Esophagus (tissue), 2 donors: Measurements from ENCODE around the gene VGF. TPM values are rescaled to one million over a fixed set of nuclear protein-coding genes. Genes with fewer than 3 reads are reported as not detected.

ENCODE experiments used
- H3K27ac ChIP-seq, 2 donors: one replicate each; pipeline ENCODE4 v1.5.1; 2013; ENCODE audit warnings: low read depth in 2 of 2, mild to moderate bottlenecking in 2 of 2, inconsistent platforms in 1 of 2, low read length in 1 of 2, moderate library complexity in 1 of 2
- H3K27me3 ChIP-seq, 2 donors: one replicate each; pipeline ENCODE4 v1.6.1; 2013; ENCODE audit warnings: low read length in 2 of 2, control low read depth in 1 of 2, mild to moderate bottlenecking in 1 of 2; ENCODE audit not compliant: insufficient read depth in 2 of 2, control insufficient read depth in 1 of 2
- H3K36me3 ChIP-seq, 2 donors: one replicate each; pipeline ENCODE4 v1.6.1; 2013; ENCODE audit warnings: low read length in 1 of 2; ENCODE audit not compliant: control insufficient read depth in 2 of 2, insufficient read depth in 2 of 2
- H3K4me1 ChIP-seq, 2 donors: one replicate each; pipeline ENCODE4 v1.6.1; 2013; ENCODE audit warnings: low read length in 1 of 2; ENCODE audit not compliant: control insufficient read depth in 2 of 2, insufficient read depth in 2 of 2
- H3K4me3 ChIP-seq, 2 donors: one replicate each; pipeline ENCODE4 v1.5.1; 2013; ENCODE audit warnings: low read length in 2 of 2, mild to moderate bottlenecking in 2 of 2, low read depth in 1 of 2, moderate library complexity in 1 of 2
- H3K9me3 ChIP-seq, 2 donors: one replicate each; pipeline ENCODE4 v1.6.1; 2013; ENCODE audit warnings: mild to moderate bottlenecking in 2 of 2, low read depth in 1 of 2, low read length in 1 of 2, moderate library complexity in 1 of 2; ENCODE audit not compliant: control insufficient read depth in 2 of 2, insufficient read depth in 1 of 2
- WGBS, 2 donors: extraction: QIAGEN DNeasy Blood & Tissue Kit; methylation state at CpG; one replicate each; pipeline ENCODE4 v1.1.7; 2013; 5-methylcytosine and 5-hydroxymethylcytosine counted together
- polyA plus RNA-seq, 2 donors: library from polyadenylated mRNA; stranded (reverse); fragments of 200-250 nt; gene quantifications; one replicate each; pipeline ENCODE4 v1.2.3, GENCODE V29; 2013
- donor health status: healthy with polysubstance abuse.
- donor health status: Bipolar disorder and iron deficiency.

The VGF gene
- polyA plus RNA-seq, 2 donors, result 0.01 TPM; not detected in 1

- 74 to 78% methylated on average over 8 of the region's 8 CpGs for WGBS, 2 donors
- Histone ChIP-seq H3K4me3 (no peak overlapping the region), H3K36me3 (no peaks in the 10 kb centered on the region), H3K4me1 (no peaks in the 10 kb centered on the region), H3K9me3 (no peaks in the 10 kb centered on the region), H3K27me3 (no peaks in the 10 kb centered on the region), H3K27ac (no peak overlapping the region)
Observed at GRCh38 chr7:101189109-101189508, 23.7 kb upstream of the VGF start.

GRCh38 chr7:101186844-101187428, 21.6 kb upstream of the VGF start:
- WGBS, 2 donors, result 85 to 86% methylated on average over 4 of the region's 4 CpGs
- Histone ChIP-seq H3K9me3 (no peaks in the 10 kb centered on the region), H3K36me3 (no peaks in the 10 kb centered on the region), H3K4me3 (no peak overlapping the region), H3K4me1 (no peaks in the 10 kb centered on the region), H3K27me3 (no peaks in the 10 kb centered on the region), H3K27ac (no peak overlapping the region)

- no peaks in the 10 kb centered on the region for H3K4me1 ChIP-seq
- H3K27ac ChIP-seq, result no peak overlapping the region
- H3K4me3 ChIP-seq, result no peak overlapping the region
- 63 to 66% methylated on average over 6 of the region's 6 CpGs for WGBS, 2 donors
- H3K27me3 ChIP-seq, result no peaks in the 10 kb centered on the region
- no peaks in the 10 kb centered on the region for H3K9me3 ChIP-seq
- no peaks in the 10 kb centered on the region for H3K36me3 ChIP-seq
Observed at GRCh38 chr7:101186194-101186593, 20.8 kb upstream of the VGF start.

GRCh38 chr7:101185258-101185839, 20.0 kb upstream of the VGF start:
- H3K4me1 ChIP-seq, result no peaks in the 10 kb centered on the region
- no peaks in the 10 kb centered on the region for H3K36me3 ChIP-seq
- 44 to 50% methylated on average over 5 of the region's 5 CpGs for WGBS, 2 donors
- H3K9me3 ChIP-seq, result no peaks in the 10 kb centered on the region
- H3K27me3 ChIP-seq, result peaks cover 0 to 4% of the 10 kb centered on the region in 2 donors
- H3K27ac ChIP-seq, result no peak overlapping the region
- H3K4me3 ChIP-seq, result no peak overlapping the region

- H3K36me3 ChIP-seq, result no peaks in the 10 kb centered on the region
- H3K9me3 ChIP-seq, result no peaks in the 10 kb centered on the region
- H3K27ac ChIP-seq, result no peak within 1 kb of the TSS
- peaks cover 4 to 19% of the 10 kb centered on the region in 2 donors for H3K27me3 ChIP-seq
- H3K4me1 ChIP-seq, result peaks cover 0 to 3% of the 10 kb centered on the region in 2 donors
- no peak within 1 kb of the TSS for H3K4me3 ChIP-seq
- 3 to 4% methylated on average over 55 to 56 of the region's 56 CpGs for WGBS, 2 donors
Observed at GRCh38 chr7:101180130-101180755, 14.9 kb upstream of the VGF start, which contains the start of gene NAT16. Gene NAT16, minus strand, starts transcription at chr7:101180293. Its CDS starts 5,486 bp downstream, at chr7:101174807.

- WGBS, 2 donors, result 3 to 4% methylated on average over 24 to 27 of the region's 27 CpGs
- H3K4me1 ChIP-seq, result peaks cover 0 to 3% of the 10 kb centered on the region in 2 donors
- no peaks in the 10 kb centered on the region for H3K9me3 ChIP-seq
- H3K36me3 ChIP-seq, result no peaks in the 10 kb centered on the region
- H3K27me3 ChIP-seq, result peaks cover 4 to 20% of the 10 kb centered on the region in 2 donors
- H3K27ac ChIP-seq, result no peak overlapping the region
- H3K4me3 ChIP-seq, result no peak overlapping the region
Observed at GRCh38 chr7:101179713-101180112, 14.3 kb upstream of the VGF start.

GRCh38 chr7:101179117-101179516, 13.7 kb upstream of the VGF start:
- WGBS, 2 donors, result 2 to 4% methylated on average over 19 to 20 of the region's 20 CpGs
- Histone ChIP-seq H3K27ac (no peak overlapping the region), H3K36me3 (no peaks in the 10 kb centered on the region), H3K27me3 (peaks cover 4 to 25% of the 10 kb centered on the region in 2 donors), H3K4me3 (no peak overlapping the region), H3K4me1 (peaks cover 0 to 6% of the 10 kb centered on the region in 2 donors), H3K9me3 (no peaks in the 10 kb centered on the region)

- WGBS, 2 donors, result 54 to 57% methylated on average over 2 of the region's 2 CpGs
- H3K27me3 ChIP-seq, result peaks cover 5 to 37% of the 10 kb centered on the region in 2 donors
Observed at GRCh38 chr7:101177644-101178043, 12.3 kb upstream of the VGF start.

GRCh38 chr7:101175664-101176063, 10.3 kb upstream of the VGF start:
- 32 to 44% methylated on average over 3 of the region's 3 CpGs for WGBS, 2 donors

More at GRCh38 chr7:101177644-101178043, 12.3 kb upstream of the VGF start:
- H3K4me1 ChIP-seq, result peaks cover 1 to 10% of the 10 kb centered on the region in 2 donors
- no peak overlapping the region for H3K27ac ChIP-seq
- no peak overlapping the region for H3K4me3 ChIP-seq
- no peaks in the 10 kb centered on the region for H3K36me3 ChIP-seq
- peaks cover 0 to 2% of the 10 kb centered on the region in 2 donors for H3K9me3 ChIP-seq

More at GRCh38 chr7:101175664-101176063, 10.3 kb upstream of the VGF start:
- Histone ChIP-seq H3K9me3 (peaks cover 0 to 2% of the 10 kb centered on the region in 2 donors), H3K36me3 (no peaks in the 10 kb centered on the region), H3K27ac (no peak overlapping the region), H3K4me3 (no peak overlapping the region), H3K4me1 (peaks cover 8 to 16% of the 10 kb centered on the region in 2 donors), H3K27me3 (peaks cover 8 to 52% of the 10 kb centered on the region in 2 donors)
